ELF-1 (cell line): ENCODE measurements around the gene ACOT8.
"Not testable (repeated sequence)": the region's sequence is repeated elsewhere in the genome, so short reads cannot be mapped to it uniquely, and the experiment has no call there.

Experiments
- DNase-seq: peaks from one replicate; pipeline ENCODE4 v3.0.0-alpha.2; 2016; ENCODE audit warnings: low read depth, low spot score

ACOT8 gene

GRCh38 chr20:45857114-45857881 lies at the start of gene ACOT8, which contains the start of gene ZSWIM3:
TSS of gene ACOT8 (minus strand) at chr20:45857392. CDS start at chr20:45857315, 77 bp downstream.
TSS of gene ZSWIM3 (plus strand) at chr20:45857614. CDS start at chr20:45857826, 212 bp downstream.
- DNase-seq = peak; percentile 99

GRCh38 chr20:45905505-45906079 lies 48.4 kb upstream of the ACOT8 start:
- DNase-seq = no peak

GRCh38 chr20:45904583-45905504 lies 47.7 kb upstream of the ACOT8 start:
- no peak for DNase-seq

GRCh38 chr20:45902199-45902701 lies 45.1 kb upstream of the ACOT8 start:
- DNase-seq = no peak

GRCh38 chr20:45901332-45901731 lies 44.1 kb upstream of the ACOT8 start:
- DNase-seq = not testable (repeated sequence)

- no peak for DNase-seq
These were observed 42.0 kb upstream of the ACOT8 start for GRCh38 chr20:45899046-45899835.

- DNase-seq = no peak
These were observed 41.1 kb upstream of the ACOT8 start for GRCh38 chr20:45898285-45898684.

- no peak for DNase-seq
These were observed 40.5 kb upstream of the ACOT8 start for GRCh38 chr20:45897692-45898091.

GRCh38 chr20:45897289-45897688 lies 40.1 kb upstream of the ACOT8 start:
- DNase-seq = no peak

GRCh38 chr20:45896641-45897161 lies 39.5 kb upstream of the ACOT8 start:
- no peak for DNase-seq

GRCh38 chr20:45894797-45895196 lies 37.6 kb upstream of the ACOT8 start:
- no peak for DNase-seq

GRCh38 chr20:45893831-45894230 lies 36.6 kb upstream of the ACOT8 start:
- DNase-seq = peak; percentile 37

GRCh38 chr20:45892828-45893500 lies 35.8 kb upstream of the ACOT8 start:
- no peak for DNase-seq

- DNase-seq = peak; percentile 19
These were observed 35.0 kb upstream of the ACOT8 start for GRCh38 chr20:45892049-45892825.

- peak; percentile 95 for DNase-seq
These were observed 34.1 kb upstream of the ACOT8 start, which contains the start of the genes CTSA and NEURL2 for GRCh38 chr20:45890985-45891983. TSS of gene CTSA (plus strand) at chr20:45891335. CDS start at chr20:45891569, 234 bp downstream. TSS of gene NEURL2 (minus strand) at chr20:45891208. CDS start at chr20:45890991, 217 bp downstream.

- DNase-seq = peak; percentile 89
These were observed 33.1 kb upstream of the ACOT8 start for GRCh38 chr20:45890077-45890984.

GRCh38 chr20:45888681-45889080 lies 31.5 kb upstream of the ACOT8 start:
- no peak for DNase-seq
